Activated T-cell treated with anti-CD3 and anti-CD28 coated beads for 48 hours (primary cell): ENCODE measurements around the gene DCAF11.

ENCODE experiments used
- DNase-seq: peaks from one replicate; pipeline ENCODE4 v3.0.0-alpha.2; 2020; ENCODE audit warnings: low read depth

The DCAF11 gene

GRCh38 chr14:24139272-24139934 is 24.8 kb downstream of the DCAF11 start:
- no peak for DNase-seq

- peak; percentile 99 for DNase-seq
Observed at GRCh38 chr14:24141097-24141880, 26.7 kb downstream of the DCAF11 start, which contains the start of gene EMC9. Gene EMC9 (minus strand): TSS chr14:24141591. CDS start chr14:24141304, 287 bp downstream.

GRCh38 chr14:24143511-24143910 is 28.9 kb downstream of the DCAF11 start:
- DNase-seq = no peak

GRCh38 chr14:24144451-24144850 is 29.9 kb downstream of the DCAF11 start:
- DNase-seq = no peak

GRCh38 chr14:24145219-24145618 is 30.6 kb downstream of the DCAF11 start:
- DNase-seq = no peak

GRCh38 chr14:24145690-24146452 is 31.3 kb downstream of the DCAF11 start:
- no peak for DNase-seq

GRCh38 chr14:24146453-24146977 is 31.9 kb downstream of the DCAF11 start, which contains the start of gene PSME2:
Gene PSME2 (minus strand): TSS chr14:24146610. CDS start chr14:24146581, 29 bp downstream.
- DNase-seq = peak; percentile 89

- DNase-seq = peak; percentile 97
Observed at GRCh38 chr14:24146978-24147760, 32.6 kb downstream of the DCAF11 start, which contains the start of gene RNF31. Gene RNF31 (plus strand): TSS chr14:24147498. CDS start chr14:24147699, 201 bp downstream.

GRCh38 chr14:24147761-24148428 is 33.3 kb downstream of the DCAF11 start:
- no peak for DNase-seq

- DNase-seq = no peak
Observed at GRCh38 chr14:24149302-24149969, 34.9 kb downstream of the DCAF11 start.

- no peak for DNase-seq
Observed at GRCh38 chr14:24150061-24150460, 35.5 kb downstream of the DCAF11 start.

- no peak for DNase-seq
Observed at GRCh38 chr14:24150567-24150966, 36.0 kb downstream of the DCAF11 start.

GRCh38 chr14:24150993-24151392 is 36.4 kb downstream of the DCAF11 start:
- DNase-seq = no peak

- DNase-seq = no peak
Observed at GRCh38 chr14:24151404-24152080, 37.0 kb downstream of the DCAF11 start.

GRCh38 chr14:24155100-24155499 is 40.5 kb downstream of the DCAF11 start:
- DNase-seq = no peak

- no peak for DNase-seq
Observed at GRCh38 chr14:24156840-24157239, 42.3 kb downstream of the DCAF11 start.

GRCh38 chr14:24157331-24157730 is 42.8 kb downstream of the DCAF11 start:
- DNase-seq = no peak

GRCh38 chr14:24159777-24160498 is 45.4 kb downstream of the DCAF11 start:
- DNase-seq = no peak

- DNase-seq = no peak
Observed at GRCh38 chr14:24160499-24160849, 45.9 kb downstream of the DCAF11 start.
